ENCODE results near the gene NKTR. TPM values are rescaled to one million over a fixed set of nuclear protein-coding genes. Genes with fewer than 3 reads are reported as not detected.

Gene NKTR
- polyA plus RNA-seq, 1 donor (not counting 4 experiments of a cell fraction or from before 2014, with no cell fraction given), result 38.6 TPM

DNA sequence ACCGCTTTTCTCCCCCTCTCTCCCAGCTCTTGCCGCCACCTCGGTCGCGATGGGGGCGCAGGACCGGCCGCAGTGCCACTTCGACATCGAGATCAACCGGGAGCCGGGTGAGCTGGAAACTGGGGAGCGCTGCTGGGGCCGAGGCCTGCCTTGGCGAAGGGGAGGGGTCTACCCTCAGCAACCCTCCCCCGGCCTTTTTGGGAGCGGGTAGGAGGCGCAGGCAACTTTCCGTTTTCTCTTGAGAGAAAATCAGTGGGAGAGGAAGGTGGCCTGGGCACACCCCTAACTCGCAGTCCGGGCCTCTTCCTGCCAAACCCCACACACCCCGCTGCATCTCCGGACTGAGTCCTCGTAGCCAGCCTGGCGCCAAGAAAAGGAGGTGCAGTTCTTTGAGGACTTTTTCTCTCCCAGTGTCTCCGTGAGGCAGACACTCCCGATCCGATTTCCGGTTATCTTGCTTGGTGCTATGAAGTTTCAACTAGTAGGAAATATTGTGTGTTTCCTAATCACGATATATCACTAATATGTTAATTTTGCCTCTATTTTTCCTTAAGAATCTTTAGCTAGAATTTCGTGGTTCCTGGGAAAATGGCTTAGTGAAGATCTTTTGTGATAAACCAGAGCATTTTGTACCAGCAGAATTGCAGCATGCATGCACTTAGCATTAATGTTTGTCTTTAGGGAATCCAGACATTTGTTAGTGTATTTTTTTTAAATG is 631 bp downstream of the NKTR start:
- TF ChIP-seq, protein P1, sequence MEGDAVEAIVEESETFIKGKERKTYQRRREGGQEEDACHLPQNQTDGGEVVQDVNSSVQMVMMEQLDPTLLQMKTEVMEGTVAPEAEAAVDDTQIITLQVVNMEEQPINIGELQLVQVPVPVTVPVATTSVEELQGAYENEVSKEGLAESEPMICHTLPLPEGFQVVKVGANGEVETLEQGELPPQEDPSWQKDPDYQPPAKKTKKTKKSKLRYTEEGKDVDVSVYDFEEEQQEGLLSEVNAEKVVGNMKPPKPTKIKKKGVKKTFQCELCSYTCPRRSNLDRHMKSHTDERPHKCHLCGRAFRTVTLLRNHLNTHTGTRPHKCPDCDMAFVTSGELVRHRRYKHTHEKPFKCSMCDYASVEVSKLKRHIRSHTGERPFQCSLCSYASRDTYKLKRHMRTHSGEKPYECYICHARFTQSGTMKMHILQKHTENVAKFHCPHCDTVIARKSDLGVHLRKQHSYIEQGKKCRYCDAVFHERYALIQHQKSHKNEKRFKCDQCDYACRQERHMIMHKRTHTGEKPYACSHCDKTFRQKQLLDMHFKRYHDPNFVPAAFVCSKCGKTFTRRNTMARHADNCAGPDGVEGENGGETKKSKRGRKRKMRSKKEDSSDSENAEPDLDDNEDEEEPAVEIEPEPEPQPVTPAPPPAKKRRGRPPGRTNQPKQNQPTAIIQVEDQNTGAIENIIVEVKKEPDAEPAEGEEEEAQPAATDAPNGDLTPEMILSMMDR (optimal IDR thresholded peaks at IDR 0.05 in 1 of 3, IDR thresholded peaks at IDR 0.05 in 1 of 3, conservative IDR thresholded peaks at IDR 0.05 in 1 of 3; ENCODE audit: extremely low read depth in 1 of 3, insufficient read depth in 2 of 3, low read length in 3 of 3), result peak in 2 of 3 experiments; percentile 25 to 30
- TF ChIP-seq EZH2 (IDR thresholded peaks at IDR 0.05; ENCODE audit: low read length), result no peak
- peak overlapping the region; percentile 76 for H2AFZ ChIP-seq (ENCODE audit: control insufficient read depth, low read length)
- H3K27ac ChIP-seq (ENCODE audit: control insufficient read depth, insufficient read depth, low read length), result peak overlapping the region; percentile 83
- H3K27me3 ChIP-seq (ENCODE audit: control insufficient read depth, extremely low read depth, insufficient read depth, low read length), result no peaks in the 10 kb centered on the region
- H3K4me2 ChIP-seq (ENCODE audit: control insufficient read depth, extremely low read depth, insufficient read depth, low read depth, low read length), result peak overlapping the region; percentile 95
- H3K4me3 ChIP-seq (ENCODE audit: control insufficient read depth in 2 of 3, extremely low read depth in 1 of 3, insufficient read depth in 2 of 3, low read depth in 1 of 3, low read length in 3 of 3), result peak overlapping the region; percentile 72 to 98 (median 93)
- peaks cover 25% of the 10 kb centered on the region for H3K4me1 ChIP-seq (ENCODE audit: control insufficient read depth, extremely low read depth, insufficient read depth, low read length)
- H3K9me3 ChIP-seq (ENCODE audit: control insufficient read depth, low read depth, low read length), result no peaks in the 10 kb centered on the region
- H3K9me1 ChIP-seq (ENCODE audit: control insufficient read depth, extremely low read depth, insufficient read depth, low read length), result no peaks in the 10 kb centered on the region
- dilution Hi-C loops (cut with MboI; ENCODE audit: extremely low pct_ligation_motif_present, low sequenced_read_pairs), result no loop called here
- H4K20me1 ChIP-seq (ENCODE audit: control insufficient read depth, extremely low read depth, insufficient read depth, low read length), result peaks cover 4% of the 10 kb centered on the region
- FAIRE-seq (no peak), DNase-seq (ENCODE audit: low read depth, low spot score) (no peak)
- peaks cover 52% of the 10 kb centered on the region for H3K79me2 ChIP-seq (ENCODE audit: control insufficient read depth, insufficient read depth, low read length)
- H3K36me3 ChIP-seq (ENCODE audit: control insufficient read depth in 2 of 2, extremely low read depth in 1 of 2, insufficient read depth in 2 of 2, low read length in 2 of 2), result peaks cover 0 to 6% of the 10 kb centered on the region in 2 experiments
- peak overlapping the region; percentile 94 for H3K9ac ChIP-seq (ENCODE audit: control insufficient read depth, extremely low read depth, insufficient read depth, low read length)

DNA sequence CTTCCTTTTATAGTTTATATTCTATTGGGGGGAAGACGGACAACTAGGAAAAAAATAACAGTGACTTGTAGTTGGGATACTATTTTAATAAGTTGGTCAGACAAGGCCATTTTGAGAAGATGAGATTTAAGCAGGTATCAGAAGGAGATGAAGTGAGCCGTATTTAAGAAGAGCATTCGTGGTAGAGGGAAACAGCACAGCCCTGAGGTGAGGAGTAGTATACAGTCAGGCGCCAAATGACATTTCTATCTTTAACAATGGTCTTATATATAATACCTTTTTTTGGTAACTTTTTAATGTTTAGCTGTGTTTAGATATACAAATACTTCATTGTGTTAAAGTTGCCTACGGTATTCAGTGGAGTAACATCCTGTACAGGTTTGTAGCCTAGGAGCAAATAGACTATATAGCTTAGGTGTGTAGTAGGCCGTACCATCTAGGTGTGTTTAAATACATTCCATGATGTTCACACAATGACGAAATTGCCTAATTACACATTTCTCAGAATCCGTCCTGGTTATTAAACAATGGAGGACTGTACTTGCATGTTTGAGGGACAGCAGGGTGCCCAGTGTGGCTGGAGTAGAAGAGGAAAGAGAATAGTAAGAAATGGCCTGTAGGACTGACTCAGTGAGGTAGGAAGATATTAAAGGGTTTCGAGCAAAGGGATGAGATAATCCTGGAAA is 1.6 kb downstream of the NKTR start:
- dilution Hi-C loops (cut with MboI; ENCODE audit: extremely low pct_ligation_motif_present, low sequenced_read_pairs), result no loop called here

More for the DNA sequence above, 1.6 kb downstream of the NKTR start:
- no peaks in the 10 kb centered on the region for H3K27me3 ChIP-seq (ENCODE audit: control insufficient read depth, extremely low read depth, insufficient read depth, low read length)
- peak overlapping the region; percentile 72 to 98 (median 93) for H3K4me3 ChIP-seq (ENCODE audit: control insufficient read depth in 2 of 3, extremely low read depth in 1 of 3, insufficient read depth in 2 of 3, low read depth in 1 of 3, low read length in 3 of 3)
- DNase-seq (ENCODE audit: low read depth, low spot score) (no peak), FAIRE-seq (no peak)
- H3K9me3 ChIP-seq (ENCODE audit: control insufficient read depth, low read depth, low read length), result no peaks in the 10 kb centered on the region
- peaks cover 0 to 6% of the 10 kb centered on the region in 2 experiments for H3K36me3 ChIP-seq (ENCODE audit: control insufficient read depth in 2 of 2, extremely low read depth in 1 of 2, insufficient read depth in 2 of 2, low read length in 2 of 2)
- peak overlapping the region; percentile 95 for H3K4me2 ChIP-seq (ENCODE audit: control insufficient read depth, extremely low read depth, insufficient read depth, low read depth, low read length)
- peaks cover 4% of the 10 kb centered on the region for H4K20me1 ChIP-seq (ENCODE audit: control insufficient read depth, extremely low read depth, insufficient read depth, low read length)
- H3K27ac ChIP-seq (ENCODE audit: control insufficient read depth, insufficient read depth, low read length), result peak overlapping the region; percentile 83
- no peaks in the 10 kb centered on the region for H3K9me1 ChIP-seq (ENCODE audit: control insufficient read depth, extremely low read depth, insufficient read depth, low read length)
- H3K4me1 ChIP-seq (ENCODE audit: control insufficient read depth, extremely low read depth, insufficient read depth, low read length), result peaks cover 25% of the 10 kb centered on the region
- H3K9ac ChIP-seq (ENCODE audit: control insufficient read depth, extremely low read depth, insufficient read depth, low read length), result peak overlapping the region; percentile 94
- no peak overlapping the region for H2AFZ ChIP-seq (ENCODE audit: control insufficient read depth, low read length)
- H3K79me2 ChIP-seq (ENCODE audit: control insufficient read depth, insufficient read depth, low read length), result peaks cover 60% of the 10 kb centered on the region
- TF ChIP-seq EZH2 (IDR thresholded peaks at IDR 0.05; ENCODE audit: low read length), result no peak
- TF ChIP-seq, protein P1 (optimal IDR thresholded peaks at IDR 0.05 in 1 of 3, IDR thresholded peaks at IDR 0.05 in 1 of 3, conservative IDR thresholded peaks at IDR 0.05 in 1 of 3; ENCODE audit: extremely low read depth in 1 of 3, insufficient read depth in 2 of 3, low read length in 3 of 3), result peak in 2 of 3 experiments; percentile 8 to 31

Measured in keratinocyte (primary cell).